ENCODE results near the gene ICA1L.

ICA1L gene

GRCh38 chr2:202786842-202787241 lies 84.7 kb downstream of the ICA1L start:
- in situ Hi-C loops (cut with HindIII; ENCODE audit: low sequenced_read_pairs), result no loop called here

GRCh38 chr2:202782940-202783558 lies 88.5 kb downstream of the ICA1L start:
- in situ Hi-C loops (cut with HindIII; ENCODE audit: low sequenced_read_pairs), result no loop called here

- in situ Hi-C loops (cut with HindIII; ENCODE audit: low sequenced_read_pairs), result no loop called here
These were observed 91.0 kb downstream of the ICA1L start for GRCh38 chr2:202780514-202781021.

GRCh38 chr2:202778217-202778616 lies 93.3 kb downstream of the ICA1L start:
- in situ Hi-C loops (cut with HindIII; ENCODE audit: low sequenced_read_pairs), result no loop called here

GRCh38 chr2:202774104-202774503 lies 97.5 kb downstream of the ICA1L start:
- in situ Hi-C loops (cut with HindIII; ENCODE audit: low sequenced_read_pairs), result no loop called here

GRCh38 chr2:202773301-202773973 lies 98.1 kb downstream of the ICA1L start:
- in situ Hi-C loops (cut with HindIII; ENCODE audit: low sequenced_read_pairs), result no loop called here

GRCh38 chr2:202771741-202772460 lies 99.7 kb downstream of the ICA1L start:
- in situ Hi-C loops (cut with HindIII; ENCODE audit: low sequenced_read_pairs), result no loop called here

GRCh38 chr2:202771336-202771735 lies 100.2 kb downstream of the ICA1L start:
- in situ Hi-C loops (cut with HindIII; ENCODE audit: low sequenced_read_pairs), result no loop called here

- in situ Hi-C loops (cut with HindIII; ENCODE audit: low sequenced_read_pairs), result no loop called here
These were observed 102.4 kb downstream of the ICA1L start for GRCh38 chr2:202769201-202769600.

GRCh38 chr2:202768273-202768672 lies 103.3 kb downstream of the ICA1L start:
- in situ Hi-C loops (cut with HindIII; ENCODE audit: low sequenced_read_pairs), result no loop called here

DNA sequence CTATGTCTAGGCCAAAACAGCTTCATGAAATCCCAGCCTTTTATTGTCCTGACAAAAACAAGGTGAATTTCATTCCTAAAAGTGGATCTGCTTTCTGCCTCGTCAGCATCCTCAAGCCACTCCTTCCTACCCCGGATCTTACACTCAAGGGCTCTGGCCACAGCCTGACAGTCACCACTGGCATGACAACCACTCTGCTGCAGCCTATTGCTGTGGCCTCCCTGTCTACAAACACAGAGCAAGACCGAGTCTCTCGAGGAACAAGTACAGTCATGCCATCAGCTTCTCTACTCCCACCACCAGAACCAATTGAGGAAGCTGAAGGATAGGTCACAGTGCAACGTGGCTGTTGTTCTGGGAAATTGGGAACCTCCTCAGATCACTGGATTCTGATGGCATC lies 106.1 kb downstream of the ICA1L start:
- in situ Hi-C loops (cut with HindIII; ENCODE audit: low sequenced_read_pairs), result no loop called here

DNA sequence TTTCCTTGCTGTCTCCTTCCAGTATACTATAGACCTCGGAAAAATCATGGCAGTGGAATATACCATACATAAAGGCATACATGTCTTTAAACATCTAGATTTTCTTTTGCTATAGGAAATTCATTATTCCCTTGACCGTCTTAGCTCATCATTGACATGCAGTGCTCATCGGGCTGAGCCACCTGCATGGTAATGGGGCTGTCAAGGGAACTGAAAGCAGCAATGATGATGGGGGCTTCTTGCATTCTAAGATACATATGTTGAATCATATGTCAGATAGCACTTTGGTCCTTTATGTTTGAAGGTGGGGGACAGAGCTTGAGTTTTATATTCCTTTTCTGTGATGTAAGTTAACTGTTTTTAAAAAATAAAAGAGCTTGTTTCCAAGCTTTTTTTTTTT lies 106.6 kb downstream of the ICA1L start:
- in situ Hi-C loops (cut with HindIII; ENCODE audit: low sequenced_read_pairs), result no loop called here

DNA sequence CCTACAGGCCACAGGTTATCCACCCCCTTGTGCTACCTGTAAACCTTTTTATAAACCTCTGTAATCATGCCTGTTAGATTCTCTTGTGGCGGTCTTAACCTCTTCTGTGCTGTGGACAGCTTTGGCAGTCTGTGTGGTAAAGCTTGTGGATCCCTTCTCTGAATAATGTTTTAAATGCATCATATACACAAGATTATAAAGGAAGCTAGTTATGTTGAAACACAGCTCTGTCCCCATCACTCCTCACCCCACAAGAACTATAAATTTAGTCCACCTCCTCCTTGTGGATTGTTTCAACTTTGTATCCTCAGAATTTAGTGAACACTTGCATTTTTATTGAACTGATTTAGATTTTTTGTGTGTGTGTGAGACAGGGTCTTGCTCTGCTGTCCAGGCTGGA lies 107.7 kb downstream of the ICA1L start:
- in situ Hi-C loops (cut with HindIII; ENCODE audit: low sequenced_read_pairs), result no loop called here

- in situ Hi-C loops (cut with HindIII; ENCODE audit: low sequenced_read_pairs), result no loop called here
These were observed 109.0 kb downstream of the ICA1L start for GRCh38 chr2:202762556-202762955.

GRCh38 chr2:202760848-202761247 lies 110.7 kb downstream of the ICA1L start:
- in situ Hi-C loops (cut with HindIII; ENCODE audit: low sequenced_read_pairs), result no loop called here

DNA sequence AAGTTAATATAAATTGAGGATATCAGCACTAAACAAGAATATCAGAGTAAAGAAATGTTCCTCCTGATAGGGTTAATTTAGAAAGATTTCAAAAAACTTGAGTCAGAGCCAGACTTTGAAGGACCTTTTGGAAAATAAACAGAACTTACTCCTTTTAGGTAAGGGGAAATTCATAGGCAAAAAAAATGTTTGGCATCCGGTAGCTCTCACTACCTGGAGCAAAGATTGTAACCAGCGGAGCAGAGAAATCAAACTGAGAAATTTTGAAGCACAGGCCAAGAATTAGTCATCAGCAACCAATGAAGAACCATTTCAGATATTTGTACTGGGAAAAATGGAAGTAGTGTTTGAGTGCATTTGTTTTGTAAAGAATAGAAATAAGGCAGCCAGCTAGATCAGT lies 113.0 kb downstream of the ICA1L start:
- in situ Hi-C loops (cut with HindIII; ENCODE audit: low sequenced_read_pairs), result no loop called here

DNA sequence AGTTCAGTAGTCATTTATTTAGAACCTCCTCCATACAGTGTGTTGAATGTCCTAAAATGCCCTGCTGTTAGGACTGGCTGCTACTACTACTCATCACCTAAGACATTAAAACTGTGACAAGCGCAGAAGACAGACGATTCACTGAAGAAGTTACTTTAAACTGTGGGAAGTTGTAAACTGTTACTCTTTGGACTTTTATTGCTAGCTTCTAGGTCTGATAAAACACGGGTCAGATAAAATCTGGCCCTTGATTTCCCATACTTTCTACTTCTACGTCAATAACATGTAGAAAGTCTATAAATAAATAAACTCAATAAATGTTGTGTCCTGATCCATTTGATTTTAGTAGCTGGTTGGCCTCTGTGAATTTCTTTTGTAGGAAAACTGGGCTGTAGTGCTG lies 113.4 kb downstream of the ICA1L start:
- in situ Hi-C loops (cut with HindIII; ENCODE audit: low sequenced_read_pairs), result no loop called here

DNA sequence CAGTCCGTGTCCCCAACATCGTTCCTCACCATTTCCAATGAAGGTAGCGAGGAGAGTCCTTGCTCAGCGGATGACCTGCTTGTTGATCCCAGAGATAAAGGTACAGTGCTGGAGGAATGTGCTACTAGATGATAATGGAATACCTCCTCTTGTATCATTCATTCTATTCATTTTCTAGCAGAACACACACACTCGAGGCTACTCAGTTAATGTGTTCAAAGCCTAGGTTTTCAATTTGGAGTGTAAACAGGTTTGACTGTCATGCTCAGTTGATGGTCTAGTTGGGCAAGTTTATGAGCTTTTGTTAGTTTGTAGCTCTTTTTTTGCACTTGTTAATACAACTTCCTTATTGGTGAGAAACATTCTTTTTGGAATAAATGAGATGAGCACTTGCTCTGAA lies 114.2 kb downstream of the ICA1L start:
- in situ Hi-C loops (cut with HindIII; ENCODE audit: low sequenced_read_pairs), result no loop called here

GRCh38 chr2:202756598-202756997 lies 115.0 kb downstream of the ICA1L start:
- in situ Hi-C loops (cut with HindIII; ENCODE audit: low sequenced_read_pairs), result no loop called here

GRCh38 chr2:202754936-202755335 lies 116.6 kb downstream of the ICA1L start:
- in situ Hi-C loops (cut with HindIII; ENCODE audit: low sequenced_read_pairs), result no loop called here

DNA sequence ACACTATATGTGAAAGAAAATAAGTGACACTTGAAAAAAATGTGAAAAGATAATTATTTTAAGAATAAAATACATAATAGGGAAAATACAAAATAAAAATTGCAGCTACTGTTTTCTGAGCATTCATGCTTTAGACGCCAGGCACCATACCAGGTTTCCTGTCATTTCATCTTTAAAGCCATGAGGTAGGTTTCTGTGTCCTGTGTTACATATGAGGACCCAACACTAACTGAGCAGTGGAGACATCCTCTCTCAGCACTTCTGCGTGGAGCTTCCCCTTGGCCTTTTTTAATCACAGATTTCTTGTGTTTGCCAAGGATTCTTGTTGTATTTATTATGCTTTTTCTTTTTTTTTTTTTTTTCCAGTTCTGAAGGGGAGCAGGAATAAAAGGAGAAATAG lies 119.5 kb downstream of the ICA1L start:
- in situ Hi-C loops (cut with HindIII; ENCODE audit: low sequenced_read_pairs), result no loop called here

Measured in DLD1 (cell line).